Fibroblast of peridontal ligament (primary cell): ENCODE results near the gene XAGE3.
A peak's percentile ranks its signal among the peaks of the same experiment; 100 is the strongest.
"Not testable (repeated sequence)": the region's sequence is repeated elsewhere in the genome, so short reads cannot be mapped to it uniquely, and the experiment has no call there.

Experiments used
- DNase-seq: peaks from one replicate; pipeline ENCODE4 v3.0.0-alpha.2; 2010; ENCODE audit errors: extremely low read depth

The XAGE3 gene

GRCh38 chrX:52867610-52868348 lies at the start of gene XAGE3:
Gene XAGE3, minus strand, starts transcription at chrX:52868083. Its CDS starts 950 bp downstream, at chrX:52867133.
- no peak for DNase-seq

GRCh38 chrX:52914704-52915103 lies 46.8 kb upstream of the XAGE3 start:
- DNase-seq, result not testable (repeated sequence)

- DNase-seq, result not testable (repeated sequence)
Observed at GRCh38 chrX:52913681-52914080, 45.8 kb upstream of the XAGE3 start.

GRCh38 chrX:52909313-52909969 lies 41.6 kb upstream of the XAGE3 start:
- DNase-seq, result not testable (repeated sequence)

GRCh38 chrX:52907900-52908299 lies 40.0 kb upstream of the XAGE3 start:
- not testable (repeated sequence) for DNase-seq

- not testable (repeated sequence) for DNase-seq
Observed at GRCh38 chrX:52907137-52907536, 39.3 kb upstream of the XAGE3 start.

- DNase-seq, result not testable (repeated sequence)
Observed at GRCh38 chrX:52906072-52906471, 38.2 kb upstream of the XAGE3 start.

GRCh38 chrX:52905531-52905930 lies 37.6 kb upstream of the XAGE3 start:
- DNase-seq, result not testable (repeated sequence)

GRCh38 chrX:52896855-52897709 lies 29.2 kb upstream of the XAGE3 start, which contains the start of gene FAM156B:
Gene FAM156B, plus strand, starts transcription at chrX:52897330. Its CDS starts 9,896 bp downstream, at chrX:52907226.
- DNase-seq, result not testable (repeated sequence)

GRCh38 chrX:52896438-52896837 lies 28.6 kb upstream of the XAGE3 start:
- DNase-seq, result not testable (repeated sequence)

- not testable (repeated sequence) for DNase-seq
Observed at GRCh38 chrX:52888090-52888489, 20.2 kb upstream of the XAGE3 start.

- not testable (repeated sequence) for DNase-seq
Observed at GRCh38 chrX:52887459-52887858, 19.6 kb upstream of the XAGE3 start.

GRCh38 chrX:52876386-52876785 lies 8.5 kb upstream of the XAGE3 start:
- not testable (repeated sequence) for DNase-seq

- not testable (repeated sequence) for DNase-seq
Observed at GRCh38 chrX:52875436-52875835, 7.6 kb upstream of the XAGE3 start.

GRCh38 chrX:52874661-52875060 lies 6.8 kb upstream of the XAGE3 start:
- DNase-seq, result no peak

- not testable (repeated sequence) for DNase-seq
Observed at GRCh38 chrX:52873825-52874224, 5.9 kb upstream of the XAGE3 start.

GRCh38 chrX:52870046-52870445 lies 2.2 kb upstream of the XAGE3 start:
- peak; percentile 9 for DNase-seq

GRCh38 chrX:52865343-52865998 lies 2.4 kb downstream of the XAGE3 start:
- DNase-seq, result no peak

GRCh38 chrX:52856991-52857525 lies 10.8 kb downstream of the XAGE3 start:
- DNase-seq, result not testable (repeated sequence)

- DNase-seq, result peak; percentile 53
Observed at GRCh38 chrX:52852110-52852860, 15.6 kb downstream of the XAGE3 start.
